ENCODE measurements around the gene BMPR1B. TPM values are rescaled to one million over a fixed set of nuclear protein-coding genes. Genes with fewer than 3 reads are reported as not detected.

Gene BMPR1B
- total RNA-seq, 6 experiments from 2014 or later: 0.31 to 1.6 (median 0.62) TPM

DNA sequence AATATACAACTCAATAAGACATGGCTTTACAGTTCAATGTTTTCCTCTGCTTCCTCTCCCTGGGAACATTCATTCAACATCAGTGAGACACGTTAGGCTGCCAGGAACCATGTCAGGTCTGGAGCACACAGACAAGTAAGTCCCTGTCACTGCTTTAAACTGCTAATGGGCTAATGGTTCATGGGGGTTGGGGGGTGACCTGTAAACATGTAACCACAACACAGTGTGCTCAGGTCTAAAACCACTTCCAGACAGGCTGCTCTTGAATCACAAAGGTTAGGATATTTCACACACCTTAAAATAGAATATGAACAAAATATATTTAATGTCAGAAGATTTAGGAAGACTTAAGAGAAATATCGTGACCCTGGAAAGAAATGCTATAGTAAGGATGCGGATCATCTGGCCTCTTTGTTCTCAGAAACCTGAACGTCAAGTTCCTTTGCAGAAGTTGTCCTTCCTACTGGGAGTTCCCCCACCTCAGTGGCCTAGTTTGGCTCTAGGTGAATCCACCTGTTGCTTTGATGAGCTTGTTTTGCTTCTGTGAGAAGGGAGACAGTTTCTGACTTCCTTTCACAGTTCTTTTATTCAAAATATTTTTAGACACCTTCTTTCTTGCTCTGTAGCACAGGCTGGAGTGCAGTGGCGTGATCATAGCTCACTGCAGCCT, 431.1 kb downstream of the BMPR1B start:
- H3K4me3 ChIP-seq: no peak overlapping the region
- no peak for DNase-seq
- intact Hi-C loops (cut with DNase I): no loop called here
- H3K27me3 ChIP-seq: no peaks in the 10 kb centered on the region
- WGBS (ENCODE audit: insufficient coverage, low coverage, low lambda C conversion rate, missing lambda C conversion rate): 47% methylated on average over 5 of the region's 5 CpGs
- H3K36me3 ChIP-seq: no peaks in the 10 kb centered on the region
- no peaks in the 10 kb centered on the region for H3K4me1 ChIP-seq
- H3K9me3 ChIP-seq: no peaks in the 10 kb centered on the region
- H3K27ac ChIP-seq: no peak overlapping the region
- ATAC-seq: no peak
- TF ChIP-seq, protein P1, sequence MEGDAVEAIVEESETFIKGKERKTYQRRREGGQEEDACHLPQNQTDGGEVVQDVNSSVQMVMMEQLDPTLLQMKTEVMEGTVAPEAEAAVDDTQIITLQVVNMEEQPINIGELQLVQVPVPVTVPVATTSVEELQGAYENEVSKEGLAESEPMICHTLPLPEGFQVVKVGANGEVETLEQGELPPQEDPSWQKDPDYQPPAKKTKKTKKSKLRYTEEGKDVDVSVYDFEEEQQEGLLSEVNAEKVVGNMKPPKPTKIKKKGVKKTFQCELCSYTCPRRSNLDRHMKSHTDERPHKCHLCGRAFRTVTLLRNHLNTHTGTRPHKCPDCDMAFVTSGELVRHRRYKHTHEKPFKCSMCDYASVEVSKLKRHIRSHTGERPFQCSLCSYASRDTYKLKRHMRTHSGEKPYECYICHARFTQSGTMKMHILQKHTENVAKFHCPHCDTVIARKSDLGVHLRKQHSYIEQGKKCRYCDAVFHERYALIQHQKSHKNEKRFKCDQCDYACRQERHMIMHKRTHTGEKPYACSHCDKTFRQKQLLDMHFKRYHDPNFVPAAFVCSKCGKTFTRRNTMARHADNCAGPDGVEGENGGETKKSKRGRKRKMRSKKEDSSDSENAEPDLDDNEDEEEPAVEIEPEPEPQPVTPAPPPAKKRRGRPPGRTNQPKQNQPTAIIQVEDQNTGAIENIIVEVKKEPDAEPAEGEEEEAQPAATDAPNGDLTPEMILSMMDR (IDR thresholded peaks at IDR 0.05): no peak
- TF ChIP-seq POLR2A (IDR thresholded peaks at IDR 0.05): no peak

DNA sequence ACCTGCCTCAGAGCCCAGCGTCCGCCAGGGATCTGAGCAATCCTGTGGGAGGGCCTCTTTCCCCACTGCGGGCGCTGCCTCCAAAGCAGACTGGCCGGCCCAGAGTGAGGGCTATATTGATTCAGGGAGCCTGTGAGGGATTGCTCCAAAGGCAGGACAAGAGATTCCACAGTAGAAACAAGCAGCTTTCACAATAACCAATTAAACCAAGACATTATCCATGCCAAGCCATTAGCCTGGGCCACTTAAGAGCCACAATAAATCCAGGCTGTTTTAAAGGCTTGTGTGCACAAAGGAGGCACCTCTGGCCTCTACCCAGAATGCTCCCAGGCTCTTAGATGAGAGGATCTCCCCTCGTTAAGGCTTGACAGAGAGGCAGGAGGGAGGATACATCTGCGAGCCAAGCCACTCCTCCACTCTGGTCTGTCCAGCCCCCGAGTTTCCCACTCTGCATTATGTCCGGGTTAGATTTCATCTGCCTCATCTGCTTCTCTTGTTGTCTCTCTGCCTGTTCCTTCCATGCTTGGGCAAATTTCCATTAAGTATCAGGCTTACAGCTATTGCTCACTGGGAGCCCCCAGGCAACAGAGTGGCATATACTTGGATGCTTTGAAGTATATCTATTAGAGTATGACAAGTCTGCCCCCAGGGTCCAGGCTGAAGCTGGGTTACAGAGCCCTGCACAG, 433.1 kb downstream of the BMPR1B start:
- DNase-seq (no peak), ATAC-seq (no peak)
- H3K27me3 ChIP-seq: no peaks in the 10 kb centered on the region
- H3K4me1 ChIP-seq: no peaks in the 10 kb centered on the region
- H3K9me3 ChIP-seq: no peaks in the 10 kb centered on the region
- H3K36me3 ChIP-seq: no peaks in the 10 kb centered on the region
- no peak for TF ChIP-seq POLR2A (IDR thresholded peaks at IDR 0.05)
- WGBS (ENCODE audit: insufficient coverage, low coverage, low lambda C conversion rate, missing lambda C conversion rate): 60% methylated on average over 1 of the region's 9 CpGs
- H3K27ac ChIP-seq: no peak overlapping the region
- intact Hi-C loops (cut with DNase I): no loop called here
- H3K4me3 ChIP-seq: no peak overlapping the region

DNA sequence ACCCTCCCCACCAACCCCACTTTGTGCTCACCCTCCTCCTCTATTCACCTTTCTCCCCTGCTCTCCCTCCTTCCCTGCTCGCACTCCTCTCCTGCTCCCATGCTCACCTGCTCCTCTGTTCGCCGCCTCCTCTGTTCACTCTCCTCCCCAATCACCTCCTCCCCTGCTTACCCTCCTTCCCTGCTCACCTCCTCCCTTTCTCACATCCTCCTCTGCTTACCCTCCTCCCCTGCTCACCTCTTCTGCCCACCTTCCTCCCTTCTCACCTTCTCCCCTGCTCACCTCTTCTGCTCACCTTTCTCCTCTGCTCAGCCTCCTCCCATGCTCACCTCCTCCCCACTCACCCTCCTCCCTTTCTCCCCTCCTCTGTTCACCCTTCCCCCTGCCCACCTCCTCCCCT, 433.8 kb downstream of the BMPR1B start:
- WGBS (ENCODE audit: insufficient coverage, low coverage, low lambda C conversion rate, missing lambda C conversion rate): 93% methylated on average over 3 of the region's 3 CpGs
- Histone ChIP-seq H3K4me3 (no peak overlapping the region), H3K27me3 (no peaks in the 10 kb centered on the region), H3K36me3 (no peaks in the 10 kb centered on the region), H3K4me1 (no peaks in the 10 kb centered on the region), H3K27ac (no peak overlapping the region), H3K9me3 (no peaks in the 10 kb centered on the region)
- DNase-seq (no peak), ATAC-seq (peak in 1 of 4 donors; percentile 29)
- intact Hi-C loops (cut with DNase I): no loop called here
- TF ChIP-seq, protein P1 (IDR thresholded peaks at IDR 0.05): no peak
- TF ChIP-seq POLR2A (IDR thresholded peaks at IDR 0.05): no peak

DNA sequence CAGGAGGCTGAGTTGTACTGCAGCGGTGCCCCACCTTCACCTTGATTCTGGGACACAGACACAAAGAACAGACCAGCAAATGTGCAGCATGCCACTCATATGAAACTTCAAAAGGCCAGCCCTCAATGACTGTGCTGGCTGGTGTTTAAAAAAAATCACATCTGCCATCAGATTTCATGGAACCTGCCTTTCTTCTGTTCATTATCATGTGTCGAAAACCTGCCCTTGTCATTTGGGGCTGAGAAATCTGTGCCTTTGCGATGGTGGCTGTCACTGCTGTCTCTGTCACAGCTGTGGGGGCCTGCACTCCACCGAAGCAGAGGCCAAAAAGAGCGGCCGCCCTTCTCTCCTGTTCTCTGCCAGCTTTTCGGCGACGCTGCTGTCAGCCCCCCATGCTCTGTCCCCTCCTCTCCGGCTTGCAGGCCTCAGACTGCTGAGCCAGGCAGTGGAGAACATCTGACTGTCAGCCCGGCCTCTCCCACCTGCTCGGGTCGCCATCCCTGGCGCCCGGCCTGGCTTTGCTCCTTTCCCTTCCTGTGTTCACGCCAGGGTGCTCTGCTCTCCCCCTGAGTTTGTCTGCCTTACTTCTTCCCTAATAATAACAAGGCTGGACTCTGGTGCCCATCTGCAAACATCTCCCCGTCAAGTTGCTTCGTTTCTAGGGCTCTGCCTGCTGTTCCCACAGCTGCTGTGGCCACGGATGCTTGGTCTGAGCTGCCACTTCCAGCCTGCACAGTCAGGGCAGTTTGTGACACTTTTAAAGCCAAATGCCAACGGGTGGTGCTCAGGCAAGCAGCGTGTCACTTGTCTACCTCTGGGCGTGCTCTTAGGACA, 435.9 kb downstream of the BMPR1B start:
- Histone ChIP-seq H3K9me3 (no peaks in the 10 kb centered on the region), H3K4me3 (no peak overlapping the region), H3K36me3 (no peaks in the 10 kb centered on the region), H3K4me1 (no peaks in the 10 kb centered on the region), H3K27me3 (no peaks in the 10 kb centered on the region), H3K27ac (no peak overlapping the region)
- TF ChIP-seq, protein P1 (IDR thresholded peaks at IDR 0.05): no peak
- no peak for TF ChIP-seq POLR2A (IDR thresholded peaks at IDR 0.05)
- DNase-seq (no peak), ATAC-seq (peak in 1 of 4 donors; percentile 18)
- WGBS (ENCODE audit: insufficient coverage, low coverage, low lambda C conversion rate, missing lambda C conversion rate): 66% methylated on average over 18 of the region's 22 CpGs
- intact Hi-C loops (cut with DNase I): no loop called here

Measured in right lobe of liver (tissue), 6 donors.